A549 (cell line): ENCODE results near the gene P4HB.

Source experiments
- CBX2 ChIP-seq: fragments of 200-600 bp; sonication (generic); IDR thresholded peaks from 2 replicates; pipeline ENCODE4 v1.6.1; 2016; ENCODE audit warnings: low read depth, mild to moderate bottlenecking, borderline replicate concordance
- CTCF ChIP-seq: fragments of >200 bp; sonication (Bioruptor Twin); formaldehyde crosslinking; IDR thresholded peaks from 3 replicates; pipeline ENCODE4 v1.5.1; 2016
- JUNB ChIP-seq: fragments of >200 bp; sonication (Bioruptor Twin); formaldehyde crosslinking; IDR thresholded peaks from 2 replicates; pipeline ENCODE4 v1.6.1; 2016
- MAZ ChIP-seq: fragments of 150-350 bp; IDR thresholded peaks from 2 replicates; pipeline ENCODE4 v1.6.1; 2014; ENCODE audit warnings: antibody characterized with exemption, low read depth, low read length, borderline replicate concordance
- PHF8 ChIP-seq: fragments of 200-600 bp; sonication (generic); IDR thresholded peaks from 2 replicates; pipeline ENCODE4 v1.6.1; 2016; ENCODE audit warnings: low read depth, mild to moderate bottlenecking, antibody characterized with exemption, moderate library complexity, borderline replicate concordance
- POLR2A ChIP-seq: IDR thresholded peaks from 2 replicates; pipeline ENCODE4 v1.6.1; 2012; ENCODE audit warnings: mild to moderate bottlenecking, low read length
- TF ChIP-seq, protein P1 (sequence below): fragments of 200-600 bp; sonication (generic); IDR thresholded peaks from 2 replicates; pipeline ENCODE4 v1.6.1; 2016; ENCODE audit warnings: antibody characterized with exemption, mild to moderate bottlenecking, moderate library complexity

DNA sequence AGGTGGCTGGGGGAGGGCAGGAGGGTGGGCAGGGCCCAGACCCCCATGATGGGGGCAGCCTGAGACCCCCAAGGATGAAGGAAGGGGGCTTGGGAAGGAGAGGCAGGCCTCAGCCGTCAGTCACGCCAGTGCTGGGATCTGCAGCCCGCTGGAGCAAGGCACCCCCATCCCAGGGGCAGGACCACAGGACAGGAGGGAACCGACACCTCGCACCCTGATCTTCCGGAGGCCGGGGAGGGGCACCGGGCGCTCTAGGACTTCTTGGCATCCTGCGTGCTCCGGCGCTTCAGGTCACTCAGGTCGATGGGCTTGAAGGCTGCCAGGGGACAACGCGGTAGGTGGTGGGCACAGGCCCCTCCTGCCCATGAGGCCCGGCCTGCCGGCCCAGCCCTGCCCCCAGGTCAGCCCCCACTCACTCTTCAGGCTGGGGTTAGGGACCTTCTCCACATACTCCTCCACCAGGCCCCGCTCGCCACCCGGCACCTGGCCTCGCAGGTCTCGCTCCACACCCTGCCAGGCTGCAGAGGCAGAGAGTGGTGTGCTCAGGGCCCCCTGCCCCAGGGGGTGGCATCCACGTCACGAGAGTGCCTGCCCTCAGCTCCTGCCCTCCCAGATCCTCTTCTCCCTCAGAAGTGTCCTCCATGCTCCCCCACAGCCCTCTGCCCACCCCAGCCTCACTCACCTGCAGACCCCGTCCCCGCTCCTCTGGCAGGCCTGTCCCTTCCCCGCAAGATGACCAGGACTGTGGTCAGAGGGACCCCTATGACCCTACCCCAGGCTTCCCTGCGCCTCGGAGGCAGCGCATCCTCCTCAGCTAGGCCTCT, 37.1 kb downstream of the P4HB start:
- TF ChIP-seq CTCF (no peak), PHF8 (no peak), POLR2A (no peak), JUNB (no peak), MAZ (no peak), CBX2 (no peak)
- TF ChIP-seq, protein P1, sequence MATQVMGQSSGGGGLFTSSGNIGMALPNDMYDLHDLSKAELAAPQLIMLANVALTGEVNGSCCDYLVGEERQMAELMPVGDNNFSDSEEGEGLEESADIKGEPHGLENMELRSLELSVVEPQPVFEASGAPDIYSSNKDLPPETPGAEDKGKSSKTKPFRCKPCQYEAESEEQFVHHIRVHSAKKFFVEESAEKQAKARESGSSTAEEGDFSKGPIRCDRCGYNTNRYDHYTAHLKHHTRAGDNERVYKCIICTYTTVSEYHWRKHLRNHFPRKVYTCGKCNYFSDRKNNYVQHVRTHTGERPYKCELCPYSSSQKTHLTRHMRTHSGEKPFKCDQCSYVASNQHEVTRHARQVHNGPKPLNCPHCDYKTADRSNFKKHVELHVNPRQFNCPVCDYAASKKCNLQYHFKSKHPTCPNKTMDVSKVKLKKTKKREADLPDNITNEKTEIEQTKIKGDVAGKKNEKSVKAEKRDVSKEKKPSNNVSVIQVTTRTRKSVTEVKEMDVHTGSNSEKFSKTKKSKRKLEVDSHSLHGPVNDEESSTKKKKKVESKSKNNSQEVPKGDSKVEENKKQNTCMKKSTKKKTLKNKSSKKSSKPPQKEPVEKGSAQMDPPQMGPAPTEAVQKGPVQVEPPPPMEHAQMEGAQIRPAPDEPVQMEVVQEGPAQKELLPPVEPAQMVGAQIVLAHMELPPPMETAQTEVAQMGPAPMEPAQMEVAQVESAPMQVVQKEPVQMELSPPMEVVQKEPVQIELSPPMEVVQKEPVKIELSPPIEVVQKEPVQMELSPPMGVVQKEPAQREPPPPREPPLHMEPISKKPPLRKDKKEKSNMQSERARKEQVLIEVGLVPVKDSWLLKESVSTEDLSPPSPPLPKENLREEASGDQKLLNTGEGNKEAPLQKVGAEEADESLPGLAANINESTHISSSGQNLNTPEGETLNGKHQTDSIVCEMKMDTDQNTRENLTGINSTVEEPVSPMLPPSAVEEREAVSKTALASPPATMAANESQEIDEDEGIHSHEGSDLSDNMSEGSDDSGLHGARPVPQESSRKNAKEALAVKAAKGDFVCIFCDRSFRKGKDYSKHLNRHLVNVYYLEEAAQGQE: no peak
